ENCODE measurements around the gene RNF113A.
A peak's percentile ranks its signal among the peaks of the same experiment; 100 is the strongest.

Gene RNF113A

GRCh38 chrX:119878740-119879139 is 7.2 kb upstream of the RNF113A start:
- Histone ChIP-seq H3K9me2 (replicated peaks; ENCODE audit: low read depth, low read length) (no peaks in the 10 kb centered on the region), H3K4me1 (ENCODE audit: insufficient read depth, low read length, poor library complexity, severe bottlenecking) (no peaks in the 10 kb centered on the region), H3K27me3 (ENCODE audit: insufficient read depth, low read length, poor library complexity, severe bottlenecking) (no peaks in the 10 kb centered on the region), H2AFZ (ENCODE audit: low read length) (no peak overlapping the region), H3K4me3 (ENCODE audit: low read length, poor library complexity, severe bottlenecking) (no peak overlapping the region), H3K36me3 (ENCODE audit: insufficient read depth, low read length) (no peaks in the 10 kb centered on the region), H3K79me2 (ENCODE audit: insufficient read depth, low read length) (peaks cover 21% of the 10 kb centered on the region; the same call in 1 of the 2 replicates), H3K4me2 (ENCODE audit: low read depth, low read length, poor library complexity, severe bottlenecking) (no peak overlapping the region), H3K9ac (ENCODE audit: low read depth, low read length, poor library complexity, severe bottlenecking) (no peak overlapping the region), H4K20me1 (ENCODE audit: insufficient read depth, low read length, poor library complexity, severe bottlenecking) (peaks cover 3% of the 10 kb centered on the region), H3K9me3 (ENCODE audit: insufficient read depth, low read depth, low read length) (no peaks in the 10 kb centered on the region), H3F3A (ENCODE audit: low read depth) (no peaks in the 10 kb centered on the region)
- TF ChIP-seq, protein P1, sequence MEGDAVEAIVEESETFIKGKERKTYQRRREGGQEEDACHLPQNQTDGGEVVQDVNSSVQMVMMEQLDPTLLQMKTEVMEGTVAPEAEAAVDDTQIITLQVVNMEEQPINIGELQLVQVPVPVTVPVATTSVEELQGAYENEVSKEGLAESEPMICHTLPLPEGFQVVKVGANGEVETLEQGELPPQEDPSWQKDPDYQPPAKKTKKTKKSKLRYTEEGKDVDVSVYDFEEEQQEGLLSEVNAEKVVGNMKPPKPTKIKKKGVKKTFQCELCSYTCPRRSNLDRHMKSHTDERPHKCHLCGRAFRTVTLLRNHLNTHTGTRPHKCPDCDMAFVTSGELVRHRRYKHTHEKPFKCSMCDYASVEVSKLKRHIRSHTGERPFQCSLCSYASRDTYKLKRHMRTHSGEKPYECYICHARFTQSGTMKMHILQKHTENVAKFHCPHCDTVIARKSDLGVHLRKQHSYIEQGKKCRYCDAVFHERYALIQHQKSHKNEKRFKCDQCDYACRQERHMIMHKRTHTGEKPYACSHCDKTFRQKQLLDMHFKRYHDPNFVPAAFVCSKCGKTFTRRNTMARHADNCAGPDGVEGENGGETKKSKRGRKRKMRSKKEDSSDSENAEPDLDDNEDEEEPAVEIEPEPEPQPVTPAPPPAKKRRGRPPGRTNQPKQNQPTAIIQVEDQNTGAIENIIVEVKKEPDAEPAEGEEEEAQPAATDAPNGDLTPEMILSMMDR (conservative IDR thresholded peaks at IDR 0.05; ENCODE audit: low read length), result no peak
- no peak for TF ChIP-seq EZH2phosphoT487 (IDR thresholded peaks at IDR 0.05; ENCODE audit: borderline replicate concordance)

DNA sequence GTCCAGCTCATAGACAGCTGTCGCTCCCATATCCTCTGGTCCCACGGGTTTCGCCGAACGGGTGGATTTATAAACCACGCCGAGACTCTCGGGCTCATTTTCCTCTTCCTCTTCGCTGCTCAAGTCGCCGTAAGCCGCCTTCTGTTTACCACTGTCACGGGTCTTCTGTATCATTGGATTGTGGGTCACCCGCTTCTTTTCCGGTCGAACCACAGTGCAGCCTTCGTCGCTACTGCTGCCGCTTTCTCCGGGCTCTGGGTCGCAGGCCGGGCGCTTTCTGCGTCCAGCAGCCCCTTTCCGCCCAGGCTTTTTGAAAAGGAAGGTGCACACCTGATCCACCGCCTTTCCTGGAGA is 311 bp downstream of the RNF113A start:
- Histone ChIP-seq H3K9me2 (replicated peaks; ENCODE audit: low read depth, low read length) (no peaks in the 10 kb centered on the region), H3K9me3 (ENCODE audit: insufficient read depth, low read depth, low read length) (no peaks in the 10 kb centered on the region), H3K9ac (ENCODE audit: low read depth, low read length, poor library complexity, severe bottlenecking) (peak overlapping the region; percentile 95), H2AFZ (ENCODE audit: low read length) (peak overlapping the region; percentile 87; the same call in 1 of the 2 replicates), H3F3A (ENCODE audit: low read depth) (no peaks in the 10 kb centered on the region; the same call in 1 of the 2 replicates), H3K4me3 (ENCODE audit: low read length, poor library complexity, severe bottlenecking) (peak overlapping the region; percentile 92), H3K79me2 (ENCODE audit: insufficient read depth, low read length) (peaks cover 63% of the 10 kb centered on the region), H3K4me1 (ENCODE audit: insufficient read depth, low read length, poor library complexity, severe bottlenecking) (peaks cover 6% of the 10 kb centered on the region), H3K4me2 (ENCODE audit: low read depth, low read length, poor library complexity, severe bottlenecking) (peak overlapping the region; percentile 91), H4K20me1 (ENCODE audit: insufficient read depth, low read length, poor library complexity, severe bottlenecking) (peaks cover 10% of the 10 kb centered on the region), H3K36me3 (ENCODE audit: insufficient read depth, low read length) (no peaks in the 10 kb centered on the region), H3K27me3 (ENCODE audit: insufficient read depth, low read length, poor library complexity, severe bottlenecking) (no peaks in the 10 kb centered on the region)
- TF ChIP-seq EZH2phosphoT487 (IDR thresholded peaks at IDR 0.05; ENCODE audit: borderline replicate concordance), result no peak
- TF ChIP-seq, protein P1 (conservative IDR thresholded peaks at IDR 0.05; ENCODE audit: low read length), result no peak

DNA sequence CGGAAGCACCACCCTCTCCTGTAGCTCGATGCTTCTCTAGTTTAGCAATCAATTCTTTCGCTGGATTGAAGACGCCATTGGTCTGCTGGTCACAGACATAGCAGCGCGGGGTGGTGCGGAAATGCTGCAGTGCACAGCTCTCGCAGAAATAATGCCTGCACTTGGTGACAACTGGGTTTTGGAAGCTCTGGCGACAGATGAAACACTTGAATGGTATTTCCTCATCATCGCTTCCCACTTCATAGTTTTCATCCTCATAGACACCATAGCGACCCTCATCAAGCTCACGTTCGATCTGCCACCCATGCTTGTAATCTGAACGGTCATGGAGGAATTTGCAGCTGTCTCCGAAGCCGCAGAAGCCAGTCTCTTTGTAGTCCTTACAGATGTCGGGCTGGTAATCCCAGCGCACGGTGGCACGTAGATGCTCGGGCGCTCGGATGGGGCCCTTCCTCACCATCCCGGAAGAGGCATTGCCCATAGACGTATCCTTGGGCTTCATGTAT is 854 bp downstream of the RNF113A start:
- H3K27me3 ChIP-seq (ENCODE audit: insufficient read depth, low read length, poor library complexity, severe bottlenecking), result no peaks in the 10 kb centered on the region
- H3F3A ChIP-seq (ENCODE audit: low read depth), result no peaks in the 10 kb centered on the region; the same call in 1 of the 2 replicates
- H3K4me1 ChIP-seq (ENCODE audit: insufficient read depth, low read length, poor library complexity, severe bottlenecking), result peaks cover 6% of the 10 kb centered on the region
- no peaks in the 10 kb centered on the region for H3K36me3 ChIP-seq (ENCODE audit: insufficient read depth, low read length)
- peak overlapping the region; percentile 46; the same call in 1 of the 2 replicates for H2AFZ ChIP-seq (ENCODE audit: low read length)
- H3K79me2 ChIP-seq (ENCODE audit: insufficient read depth, low read length), result peaks cover 60% of the 10 kb centered on the region
- peak overlapping the region; percentile 95 for H3K9ac ChIP-seq (ENCODE audit: low read depth, low read length, poor library complexity, severe bottlenecking)
- H3K9me2 ChIP-seq (replicated peaks; ENCODE audit: low read depth, low read length), result no peaks in the 10 kb centered on the region
- peak overlapping the region; percentile 92 for H3K4me3 ChIP-seq (ENCODE audit: low read length, poor library complexity, severe bottlenecking)
- H3K4me2 ChIP-seq (ENCODE audit: low read depth, low read length, poor library complexity, severe bottlenecking), result peak overlapping the region; percentile 91
- H4K20me1 ChIP-seq (ENCODE audit: insufficient read depth, low read length, poor library complexity, severe bottlenecking), result peaks cover 10% of the 10 kb centered on the region
- TF ChIP-seq EZH2phosphoT487 (IDR thresholded peaks at IDR 0.05; ENCODE audit: borderline replicate concordance), result no peak
- TF ChIP-seq, protein P1 (conservative IDR thresholded peaks at IDR 0.05; ENCODE audit: low read length), result no peak
- no peaks in the 10 kb centered on the region for H3K9me3 ChIP-seq (ENCODE audit: insufficient read depth, low read depth, low read length)
